Thymus (tissue), 11 donors: ENCODE data around the gene MAPK13. TPM values are rescaled to one million over a fixed set of nuclear protein-coding genes. Genes with fewer than 3 reads are reported as not detected.

Experiments used
- DNase-seq, 9 donors: peaks; one replicate each; pipeline ENCODE4 v3.0.0-alpha.2; 2013; ENCODE audit warnings: low spot score in 9 of 9, low read depth in 6 of 9, missing footprints in 1 of 9
- H3K27ac ChIP-seq, 2 donors: one replicate each; pipeline ENCODE4 v1.5.1; 2013; ENCODE audit warnings: control low read depth in 1 of 2, low read depth in 1 of 2, low read length in 1 of 2, mild to moderate bottlenecking in 1 of 2, moderate library complexity in 1 of 2
- H3K27me3 ChIP-seq, 2 donors: one replicate each; pipeline ENCODE4 v1.5.1; 2013; ENCODE audit warnings: low read length in 1 of 2; ENCODE audit not compliant: control insufficient read depth in 2 of 2, insufficient read depth in 1 of 2
- H3K36me3 ChIP-seq, 2 donors: one replicate each; pipeline ENCODE4 v1.5.1; 2013; ENCODE audit warnings: low read length in 1 of 2, mild to moderate bottlenecking in 1 of 2, moderate library complexity in 1 of 2; ENCODE audit not compliant: control insufficient read depth in 2 of 2, insufficient read depth in 2 of 2
- H3K4me1 ChIP-seq, 2 donors: one replicate each; pipeline ENCODE4 v1.5.1; 2013; ENCODE audit warnings: low read length in 2 of 2; ENCODE audit not compliant: control insufficient read depth in 2 of 2, insufficient read depth in 2 of 2
- H3K4me3 ChIP-seq, 2 donors: one replicate each; pipeline ENCODE4 v1.5.1; 2013; ENCODE audit warnings: low read length in 2 of 2, control low read depth in 1 of 2, mild to moderate bottlenecking in 1 of 2
- H3K9me3 ChIP-seq, 2 donors: one replicate each; pipeline ENCODE4 v1.5.1; 2013; ENCODE audit warnings: low read length in 1 of 2, mild to moderate bottlenecking in 1 of 2; ENCODE audit not compliant: control insufficient read depth in 2 of 2, insufficient read depth in 1 of 2
- WGBS: extraction: QIAGEN DNeasy Blood & Tissue Kit; methylation state at CpG from one replicate; pipeline ENCODE4 v1.1.7; 2013; 5-methylcytosine and 5-hydroxymethylcytosine counted together
- polyA plus RNA-seq: library from polyadenylated mRNA; stranded (reverse); fragments of 200-250 nt; gene quantifications from one replicate; pipeline ENCODE4 v1.2.3, GENCODE V29; 2013
- total RNA-seq: library from RNA; stranded (reverse); fragments of 120-200 nt; gene quantifications from one replicate; pipeline ENCODE4 v1.2.4, GENCODE V29; 2013
- donor health status: healthy.

The MAPK13 gene
- total and polyA plus RNA-seq, 2 donors, result 8.5 to 30.1 TPM

- Histone ChIP-seq H3K27ac (no peak overlapping the region), H3K36me3 (peaks cover 13 to 35% of the 10 kb centered on the region in 2 donors), H3K4me1 (peaks cover 15 to 40% of the 10 kb centered on the region in 2 donors)
Observed at GRCh38 chr6:36095497-36096391, 34.6 kb upstream of the MAPK13 start.

DNA sequence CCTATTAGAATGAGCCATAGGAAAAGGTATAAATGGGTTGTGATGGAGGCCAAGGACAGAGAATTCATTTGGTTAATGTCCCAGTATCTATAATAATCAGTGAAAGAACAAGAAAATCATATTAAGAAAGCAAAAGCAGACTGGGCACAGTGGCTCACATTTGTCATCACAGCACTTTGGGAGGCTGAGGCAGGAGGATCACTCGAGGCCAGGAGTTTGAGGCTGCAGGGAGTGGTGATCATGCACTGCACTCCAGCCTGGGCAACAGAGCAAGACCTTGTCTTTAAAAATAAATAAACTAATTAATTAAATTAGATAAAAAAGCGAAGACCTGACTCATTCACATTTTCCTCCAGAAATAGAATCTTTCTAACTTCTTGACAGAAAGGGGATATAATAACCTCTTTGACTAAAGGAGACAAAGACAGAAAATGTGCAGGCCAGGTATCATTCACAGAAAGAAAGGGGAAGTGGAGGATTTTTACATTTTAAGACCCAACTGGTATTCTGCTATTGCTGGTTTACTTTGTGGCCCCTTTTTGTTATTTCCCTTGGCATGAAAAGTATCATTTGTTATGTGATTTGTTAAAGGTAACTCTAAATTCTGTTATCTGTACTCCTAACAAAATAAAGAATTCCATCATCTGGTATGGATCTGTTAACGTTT is 31.9 kb upstream of the MAPK13 start:
- no peak for DNase-seq
- peak overlapping the region in 1 of 2 donors; percentile 88 for H3K27ac ChIP-seq
- peaks cover 16 to 61% of the 10 kb centered on the region in 2 donors for H3K4me1 ChIP-seq
- H3K36me3 ChIP-seq, result peaks cover 10 to 28% of the 10 kb centered on the region in 2 donors
- 72% methylated on average over 3 of the region's 3 CpGs for WGBS
- H3K9me3 ChIP-seq, result peaks cover 0 to 7% of the 10 kb centered on the region in 2 donors
- H3K27me3 ChIP-seq, result no peaks in the 10 kb centered on the region
- H3K4me3 ChIP-seq, result no peak overlapping the region

More at GRCh38 chr6:36095497-36096391, 34.6 kb upstream of the MAPK13 start:
- Histone ChIP-seq H3K27me3 (no peaks in the 10 kb centered on the region), H3K9me3 (no peaks in the 10 kb centered on the region), H3K4me3 (no peak overlapping the region)
- peak in 1 of 9 donors; percentile 31 for DNase-seq
- WGBS, result 97% methylated on average over 8 of the region's 8 CpGs

DNA sequence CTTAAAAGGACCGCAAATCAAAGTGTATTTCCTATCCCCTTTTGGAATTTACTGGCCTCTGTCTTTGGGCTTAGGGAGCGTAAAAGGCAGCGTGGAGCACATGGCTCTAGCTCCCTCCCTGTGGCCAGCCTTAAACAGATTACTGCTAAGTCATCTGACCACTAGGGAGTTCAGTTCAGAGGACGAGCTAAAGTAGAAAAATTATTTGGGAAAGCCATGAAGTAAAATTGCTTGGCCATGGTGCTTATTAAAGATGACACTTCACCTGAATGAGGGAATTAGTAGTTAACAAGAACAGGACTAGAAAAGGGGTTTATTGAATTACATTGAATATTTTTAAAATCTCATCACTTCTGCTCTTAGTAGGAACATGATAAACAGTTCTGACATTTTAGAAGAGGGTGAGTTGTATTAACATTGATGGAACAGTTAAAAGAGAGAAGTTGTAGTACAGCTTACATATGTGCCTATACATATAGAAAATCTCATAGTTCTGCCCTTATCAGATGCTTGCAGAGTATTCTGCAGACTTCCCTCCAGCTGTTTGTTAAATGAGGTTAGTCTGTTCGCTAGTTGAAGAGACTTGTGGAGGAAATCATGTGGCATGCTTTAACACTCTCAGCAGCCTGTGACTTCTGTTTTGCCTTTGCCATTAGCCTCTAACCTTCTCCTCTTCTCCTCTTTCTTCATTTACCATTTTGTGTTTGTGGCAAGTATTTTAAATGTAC is 31.2 kb upstream of the MAPK13 start:
- peak in 5 of 9 donors; percentile 70 to 90 (median 74) for DNase-seq
- peaks cover 0 to 7% of the 10 kb centered on the region in 2 donors for H3K9me3 ChIP-seq
- no peak overlapping the region for H3K4me3 ChIP-seq
- peaks cover 20 to 68% of the 10 kb centered on the region in 2 donors for H3K4me1 ChIP-seq
- WGBS, result 63% methylated on average over 5 of the region's 5 CpGs
- peaks cover 10 to 35% of the 10 kb centered on the region in 2 donors for H3K36me3 ChIP-seq
- H3K27me3 ChIP-seq, result no peaks in the 10 kb centered on the region
- peak overlapping the region; percentile 75 to 88 for H3K27ac ChIP-seq

DNA sequence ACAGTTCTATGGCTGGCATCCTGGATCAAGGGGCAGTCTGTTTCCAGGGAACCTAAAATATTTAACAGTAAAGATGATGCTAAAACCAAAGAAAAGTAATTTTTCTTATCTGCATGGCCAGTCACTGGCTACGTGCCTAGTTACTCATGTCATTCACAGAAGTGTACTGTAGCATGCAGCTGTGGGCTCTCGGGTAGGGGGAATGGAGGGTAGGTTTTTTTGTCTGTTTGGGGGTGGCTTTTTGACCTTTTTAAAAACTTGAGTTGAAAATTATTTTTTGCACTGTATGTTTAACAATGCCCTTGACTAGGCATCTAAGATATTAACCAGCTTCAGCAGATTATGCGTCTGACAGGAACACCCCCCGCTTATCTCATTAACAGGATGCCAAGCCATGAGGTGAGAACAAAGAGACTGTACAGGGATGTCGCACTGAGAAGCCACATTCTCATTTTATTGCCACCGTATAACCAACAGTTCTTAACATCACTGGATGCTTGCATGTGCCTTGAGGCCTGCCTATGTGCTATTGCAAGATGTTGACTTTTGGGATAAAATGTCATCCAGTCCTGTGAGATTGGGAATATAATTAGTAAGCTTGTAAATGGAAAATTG is 30.3 kb upstream of the MAPK13 start:
- Histone ChIP-seq H3K9me3 (peaks cover 0 to 7% of the 10 kb centered on the region in 2 donors), H3K4me3 (no peak overlapping the region), H3K36me3 (peaks cover 10 to 42% of the 10 kb centered on the region in 2 donors), H3K4me1 (peaks cover 20 to 68% of the 10 kb centered on the region in 2 donors), H3K27ac (peak overlapping the region; percentile 75 to 88), H3K27me3 (no peaks in the 10 kb centered on the region)
- WGBS, result 10% methylated on average over 6 of the region's 6 CpGs
- peak in 3 of 9 donors; percentile 50 to 85 (median 62) for DNase-seq

DNA sequence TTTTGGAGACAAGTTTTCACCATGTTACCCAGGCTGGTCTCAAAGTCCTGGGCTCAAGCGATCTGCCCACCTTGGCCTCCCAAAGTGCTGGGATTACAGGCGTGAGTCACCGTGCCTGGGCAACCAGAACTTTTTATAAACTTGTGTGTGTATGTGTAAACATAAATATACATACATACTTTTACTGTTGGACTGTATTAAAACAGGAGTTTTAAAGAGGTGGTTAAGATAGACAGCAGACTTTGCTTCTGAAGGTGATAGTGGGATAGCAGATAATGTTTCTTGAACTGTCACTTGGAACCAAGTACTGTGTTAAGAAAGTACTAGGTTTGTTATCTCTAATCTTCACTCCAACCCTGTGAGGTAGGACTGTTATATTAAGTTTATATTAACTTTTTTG is 28.6 kb upstream of the MAPK13 start:
- no peak overlapping the region for H3K27ac ChIP-seq
- H3K4me1 ChIP-seq, result peaks cover 16 to 57% of the 10 kb centered on the region in 2 donors
- WGBS, result 100% methylated on average over 3 of the region's 3 CpGs
- peaks cover 7 to 40% of the 10 kb centered on the region in 2 donors for H3K36me3 ChIP-seq
- H3K4me3 ChIP-seq, result no peak overlapping the region
- no peaks in the 10 kb centered on the region for H3K27me3 ChIP-seq
- no peak for DNase-seq
- peaks cover 0 to 7% of the 10 kb centered on the region in 2 donors for H3K9me3 ChIP-seq

GRCh38 chr6:36102853-36103252 is 27.5 kb upstream of the MAPK13 start:
- DNase-seq, result peak in 3 of 9 donors; percentile 51 to 79 (median 59)
- Histone ChIP-seq H3K27me3 (no peaks in the 10 kb centered on the region), H3K27ac (peak overlapping the region; percentile 71 to 87), H3K4me3 (peak overlapping the region in 1 of 2 donors; percentile 16), H3K36me3 (peaks cover 7 to 46% of the 10 kb centered on the region in 2 donors), H3K4me1 (peaks cover 22 to 64% of the 10 kb centered on the region in 2 donors), H3K9me3 (peaks cover 0 to 7% of the 10 kb centered on the region in 2 donors)
- 17% methylated on average over 4 of the region's 4 CpGs for WGBS

GRCh38 chr6:36104836-36105235 is 25.5 kb upstream of the MAPK13 start:
- no peak overlapping the region for H3K27ac ChIP-seq
- H3K4me3 ChIP-seq, result no peak overlapping the region
- peaks cover 7 to 55% of the 10 kb centered on the region in 2 donors for H3K36me3 ChIP-seq
- H3K4me1 ChIP-seq, result peaks cover 30 to 66% of the 10 kb centered on the region in 2 donors
- peaks cover 0 to 7% of the 10 kb centered on the region in 2 donors for H3K9me3 ChIP-seq
- 92% methylated on average over 2 of the region's 2 CpGs for WGBS
- H3K27me3 ChIP-seq, result no peaks in the 10 kb centered on the region
- no peak for DNase-seq

- H3K9me3 ChIP-seq, result no peaks in the 10 kb centered on the region
- H3K27ac ChIP-seq, result peak overlapping the region; percentile 97 to 100
- peaks cover 9 to 52% of the 10 kb centered on the region in 2 donors for H3K36me3 ChIP-seq
- H3K27me3 ChIP-seq, result no peaks in the 10 kb centered on the region
- peak in 6 of 9 donors; percentile 63 to 95 (median 86) for DNase-seq
- H3K4me1 ChIP-seq, result peaks cover 33 to 54% of the 10 kb centered on the region in 2 donors
- H3K4me3 ChIP-seq, result no peak overlapping the region
- WGBS, result 8% methylated on average over 7 of the region's 7 CpGs
Observed at GRCh38 chr6:36109092-36109491, 21.2 kb upstream of the MAPK13 start.
